ENCODE measurements around the gene EPHA2. TPM values are rescaled to one million over a fixed set of nuclear protein-coding genes. Genes with fewer than 3 reads are reported as not detected.

The EPHA2 gene
- total RNA-seq, 1 experiment from 2014 or later, result 91.6 TPM

DNA sequence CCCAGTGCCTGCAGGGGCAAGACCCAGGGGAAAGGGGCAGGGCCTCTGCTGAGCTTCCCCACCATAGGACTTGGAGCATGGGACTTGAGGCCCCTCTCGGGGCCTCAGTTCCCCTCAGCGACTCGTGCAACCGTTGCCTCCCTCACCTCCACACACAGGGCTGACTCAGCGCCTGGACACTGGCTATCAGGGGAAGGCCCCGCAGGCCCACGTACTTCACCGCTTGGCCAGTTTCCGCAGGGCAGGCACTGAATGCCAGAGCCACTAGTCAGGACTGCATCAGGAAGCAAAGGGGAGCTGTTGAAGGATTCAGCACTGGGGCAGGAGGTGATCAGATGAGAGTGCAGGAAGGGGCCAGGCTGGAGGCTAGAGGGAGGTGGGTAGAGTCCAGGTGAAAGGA, 66.9 kb downstream of the EPHA2 start:
- ChIA-PET POLR2A (ENCODE audit: low non-redundant PET) (no interaction called here), CTCF (no interaction called here)
- TF ChIP-seq EZH2 (IDR thresholded peaks at IDR 0.05; ENCODE audit: borderline replicate concordance, low read depth, low read length, poor library complexity, severe bottlenecking), result no peak
- TF ChIP-seq, protein P1, sequence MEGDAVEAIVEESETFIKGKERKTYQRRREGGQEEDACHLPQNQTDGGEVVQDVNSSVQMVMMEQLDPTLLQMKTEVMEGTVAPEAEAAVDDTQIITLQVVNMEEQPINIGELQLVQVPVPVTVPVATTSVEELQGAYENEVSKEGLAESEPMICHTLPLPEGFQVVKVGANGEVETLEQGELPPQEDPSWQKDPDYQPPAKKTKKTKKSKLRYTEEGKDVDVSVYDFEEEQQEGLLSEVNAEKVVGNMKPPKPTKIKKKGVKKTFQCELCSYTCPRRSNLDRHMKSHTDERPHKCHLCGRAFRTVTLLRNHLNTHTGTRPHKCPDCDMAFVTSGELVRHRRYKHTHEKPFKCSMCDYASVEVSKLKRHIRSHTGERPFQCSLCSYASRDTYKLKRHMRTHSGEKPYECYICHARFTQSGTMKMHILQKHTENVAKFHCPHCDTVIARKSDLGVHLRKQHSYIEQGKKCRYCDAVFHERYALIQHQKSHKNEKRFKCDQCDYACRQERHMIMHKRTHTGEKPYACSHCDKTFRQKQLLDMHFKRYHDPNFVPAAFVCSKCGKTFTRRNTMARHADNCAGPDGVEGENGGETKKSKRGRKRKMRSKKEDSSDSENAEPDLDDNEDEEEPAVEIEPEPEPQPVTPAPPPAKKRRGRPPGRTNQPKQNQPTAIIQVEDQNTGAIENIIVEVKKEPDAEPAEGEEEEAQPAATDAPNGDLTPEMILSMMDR (conservative IDR thresholded peaks at IDR 0.05; ENCODE audit: low read depth, low read length), result no peak
- Histone ChIP-seq H3K4me1 (ENCODE audit: insufficient read depth, low read length, poor library complexity, severe bottlenecking) (peaks cover 9% of the 10 kb centered on the region), H3K4me3 (ENCODE audit: low read depth, low read length, poor library complexity, severe bottlenecking) (no peak overlapping the region), H3K27me3 (replicated peaks; ENCODE audit: insufficient read depth, low read depth, low read length, poor library complexity) (no peaks in the 10 kb centered on the region), H3K9me3 (ENCODE audit: low read depth, low read length, poor library complexity, severe bottlenecking) (no peaks in the 10 kb centered on the region), H3K27ac (ENCODE audit: low read depth, low read length, poor library complexity, severe bottlenecking) (peak overlapping the region; percentile 37), H3K36me3 (ENCODE audit: insufficient read depth, low read length, poor library complexity, severe bottlenecking) (no peaks in the 10 kb centered on the region)
- DNase-seq (ENCODE audit: low spot score), result no peak
- intact Hi-C loops (cut with micrococcal nuclease; ENCODE audit: unreplicated experiment), result no loop called here
- BruUV-seq (replicated peaks), result no TSS peak

DNA sequence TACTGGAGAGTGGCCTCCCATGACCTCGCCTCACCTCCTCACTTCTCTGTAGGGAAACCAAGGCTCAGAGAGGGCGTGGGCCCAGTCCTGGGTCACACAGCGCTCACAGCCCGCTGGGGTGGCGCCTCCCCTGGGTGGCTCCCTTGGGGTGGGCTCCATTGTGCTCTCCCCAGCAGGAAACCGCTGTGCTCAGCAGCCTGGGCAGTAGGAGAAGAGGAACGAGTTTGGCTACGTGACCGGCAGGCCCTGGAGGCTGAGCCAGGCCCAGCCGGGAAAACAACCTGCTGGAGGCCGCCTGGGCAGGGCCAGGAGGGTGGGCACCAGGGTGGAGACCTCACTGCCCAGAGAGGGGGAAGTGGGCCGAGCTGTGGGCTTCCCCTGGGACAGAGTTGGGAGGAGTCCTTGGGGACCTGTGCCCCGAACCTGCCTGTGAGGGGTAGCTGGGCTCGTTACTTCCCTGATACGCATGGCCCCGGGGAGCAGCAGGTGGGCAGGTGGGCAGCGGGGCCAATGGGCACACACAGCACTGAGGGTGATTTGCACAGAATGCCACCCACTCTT, 67.4 kb downstream of the EPHA2 start:
- no TSS peak for BruUV-seq (replicated peaks)
- H3K36me3 ChIP-seq (ENCODE audit: insufficient read depth, low read length, poor library complexity, severe bottlenecking), result no peaks in the 10 kb centered on the region
- peaks cover 9% of the 10 kb centered on the region for H3K4me1 ChIP-seq (ENCODE audit: insufficient read depth, low read length, poor library complexity, severe bottlenecking)
- no peaks in the 10 kb centered on the region for H3K27me3 ChIP-seq (replicated peaks; ENCODE audit: insufficient read depth, low read depth, low read length, poor library complexity)
- peak overlapping the region; percentile 37 for H3K27ac ChIP-seq (ENCODE audit: low read depth, low read length, poor library complexity, severe bottlenecking)
- intact Hi-C loops (cut with micrococcal nuclease; ENCODE audit: unreplicated experiment), result no loop called here
- DNase-seq (ENCODE audit: low spot score), result no peak
- H3K9me3 ChIP-seq (ENCODE audit: low read depth, low read length, poor library complexity, severe bottlenecking), result no peaks in the 10 kb centered on the region
- CTCF ChIA-PET, result no interaction called here
- no peak for TF ChIP-seq EZH2 (IDR thresholded peaks at IDR 0.05; ENCODE audit: borderline replicate concordance, low read depth, low read length, poor library complexity, severe bottlenecking)
- TF ChIP-seq, protein P1 (conservative IDR thresholded peaks at IDR 0.05; ENCODE audit: low read depth, low read length), result no peak
- POLR2A ChIA-PET (ENCODE audit: low non-redundant PET), result no interaction called here
- no peak overlapping the region for H3K4me3 ChIP-seq (ENCODE audit: low read depth, low read length, poor library complexity, severe bottlenecking)

DNA sequence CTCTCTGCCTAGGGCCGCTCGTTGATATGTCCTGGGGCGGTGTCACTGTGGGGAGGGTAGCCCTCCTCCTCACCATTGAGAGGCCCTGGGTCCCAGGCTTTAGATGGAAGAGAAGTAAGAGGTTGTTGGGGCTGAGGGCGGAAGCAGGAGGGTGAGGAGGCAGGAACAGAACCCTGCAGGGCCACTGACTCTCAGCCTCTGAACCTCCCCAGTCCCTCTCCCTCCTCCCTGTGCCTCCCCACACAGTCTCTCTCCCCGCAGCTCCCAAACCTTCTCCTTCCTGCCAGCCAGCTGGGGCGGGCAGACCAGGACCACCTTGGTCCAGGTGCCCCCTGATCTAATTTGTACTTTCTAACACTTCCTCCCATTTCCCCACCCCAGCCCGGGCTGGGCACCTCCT, 68.1 kb downstream of the EPHA2 start:
- Histone ChIP-seq H3K9me3 (ENCODE audit: low read depth, low read length, poor library complexity, severe bottlenecking) (no peaks in the 10 kb centered on the region), H3K36me3 (ENCODE audit: insufficient read depth, low read length, poor library complexity, severe bottlenecking) (no peaks in the 10 kb centered on the region), H3K27me3 (replicated peaks; ENCODE audit: insufficient read depth, low read depth, low read length, poor library complexity) (no peaks in the 10 kb centered on the region), H3K4me3 (ENCODE audit: low read depth, low read length, poor library complexity, severe bottlenecking) (no peak overlapping the region), H3K27ac (ENCODE audit: low read depth, low read length, poor library complexity, severe bottlenecking) (no peak overlapping the region), H3K4me1 (ENCODE audit: insufficient read depth, low read length, poor library complexity, severe bottlenecking) (peaks cover 9% of the 10 kb centered on the region)
- intact Hi-C loops (cut with micrococcal nuclease; ENCODE audit: unreplicated experiment), result no loop called here
- TF ChIP-seq, protein P1 (conservative IDR thresholded peaks at IDR 0.05; ENCODE audit: low read depth, low read length), result no peak
- TF ChIP-seq EZH2 (IDR thresholded peaks at IDR 0.05; ENCODE audit: borderline replicate concordance, low read depth, low read length, poor library complexity, severe bottlenecking), result no peak
- no peak for DNase-seq (ENCODE audit: low spot score)
- no TSS peak for BruUV-seq (replicated peaks)
- ChIA-PET CTCF (no interaction called here), POLR2A (ENCODE audit: low non-redundant PET) (no interaction called here)
